ENCODE results near the gene SRRM3.
"Not testable (repeated sequence)": the region's sequence is repeated elsewhere in the genome, so short reads cannot be mapped to it uniquely, and the experiment has no call there.

SRRM3 gene

GRCh38 chr7:76220185-76221057 lies 18.7 kb downstream of the SRRM3 start:
- Histone ChIP-seq H3K4me3 (ENCODE audit: low read depth, low read length) (no peak overlapping the region), H3K9ac (ENCODE audit: low read depth, low read length) (no peak overlapping the region), H3K4me1 (ENCODE audit: control insufficient read depth, insufficient read depth, low read length) (peaks cover 33% of the 10 kb centered on the region), H3K9me3 (ENCODE audit: control insufficient read depth, insufficient read depth, low read length) (no peaks in the 10 kb centered on the region), H3K27ac (ENCODE audit: low read depth, low read length) (no peak overlapping the region), H3K27me3 (ENCODE audit: control insufficient read depth, insufficient read depth, low read length) (no peaks in the 10 kb centered on the region), H3K36me3 (ENCODE audit: control insufficient read depth, insufficient read depth, low read length) (no peaks in the 10 kb centered on the region)

- no peaks in the 10 kb centered on the region for H3K36me3 ChIP-seq (ENCODE audit: control insufficient read depth, insufficient read depth, low read length)
- H3K27me3 ChIP-seq (ENCODE audit: control insufficient read depth, insufficient read depth, low read length) = no peaks in the 10 kb centered on the region
- no peak overlapping the region for H3K4me3 ChIP-seq (ENCODE audit: low read depth, low read length)
- peaks cover 33% of the 10 kb centered on the region for H3K4me1 ChIP-seq (ENCODE audit: control insufficient read depth, insufficient read depth, low read length)
- H3K9me3 ChIP-seq (ENCODE audit: control insufficient read depth, insufficient read depth, low read length) = no peaks in the 10 kb centered on the region
- no peak overlapping the region for H3K9ac ChIP-seq (ENCODE audit: low read depth, low read length)
- no peak overlapping the region for H3K27ac ChIP-seq (ENCODE audit: low read depth, low read length)
Measured at GRCh38 chr7:76222333-76222732, 20.6 kb downstream of the SRRM3 start.

DNA sequence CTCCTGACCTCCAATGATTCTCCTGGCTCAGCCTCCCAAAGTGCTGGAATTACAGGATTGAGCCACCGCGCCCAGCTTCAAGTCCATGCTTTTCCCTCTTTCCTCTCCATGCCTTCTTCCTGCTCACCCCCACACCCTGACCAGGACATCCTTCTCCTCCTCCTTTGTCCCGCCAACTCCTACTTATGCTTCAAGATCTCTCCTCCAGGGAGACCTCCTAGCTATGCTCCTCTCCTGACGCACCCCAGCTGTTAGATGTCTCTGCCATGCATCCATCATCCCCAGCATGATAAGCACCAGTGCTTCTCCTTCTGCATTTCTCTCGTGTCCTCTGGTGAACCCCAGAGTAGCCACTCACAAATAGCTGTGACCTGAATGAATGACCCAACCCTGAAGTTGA lies 21.1 kb downstream of the SRRM3 start:
- Histone ChIP-seq H3K36me3 (ENCODE audit: control insufficient read depth, insufficient read depth, low read length) (no peaks in the 10 kb centered on the region), H3K4me1 (ENCODE audit: control insufficient read depth, insufficient read depth, low read length) (peaks cover 28% of the 10 kb centered on the region), H3K4me3 (ENCODE audit: low read depth, low read length) (no peak overlapping the region), H3K9ac (ENCODE audit: low read depth, low read length) (no peak overlapping the region), H3K27me3 (ENCODE audit: control insufficient read depth, insufficient read depth, low read length) (no peaks in the 10 kb centered on the region), H3K9me3 (ENCODE audit: control insufficient read depth, insufficient read depth, low read length) (no peaks in the 10 kb centered on the region), H3K27ac (ENCODE audit: low read depth, low read length) (no peak overlapping the region)

DNA sequence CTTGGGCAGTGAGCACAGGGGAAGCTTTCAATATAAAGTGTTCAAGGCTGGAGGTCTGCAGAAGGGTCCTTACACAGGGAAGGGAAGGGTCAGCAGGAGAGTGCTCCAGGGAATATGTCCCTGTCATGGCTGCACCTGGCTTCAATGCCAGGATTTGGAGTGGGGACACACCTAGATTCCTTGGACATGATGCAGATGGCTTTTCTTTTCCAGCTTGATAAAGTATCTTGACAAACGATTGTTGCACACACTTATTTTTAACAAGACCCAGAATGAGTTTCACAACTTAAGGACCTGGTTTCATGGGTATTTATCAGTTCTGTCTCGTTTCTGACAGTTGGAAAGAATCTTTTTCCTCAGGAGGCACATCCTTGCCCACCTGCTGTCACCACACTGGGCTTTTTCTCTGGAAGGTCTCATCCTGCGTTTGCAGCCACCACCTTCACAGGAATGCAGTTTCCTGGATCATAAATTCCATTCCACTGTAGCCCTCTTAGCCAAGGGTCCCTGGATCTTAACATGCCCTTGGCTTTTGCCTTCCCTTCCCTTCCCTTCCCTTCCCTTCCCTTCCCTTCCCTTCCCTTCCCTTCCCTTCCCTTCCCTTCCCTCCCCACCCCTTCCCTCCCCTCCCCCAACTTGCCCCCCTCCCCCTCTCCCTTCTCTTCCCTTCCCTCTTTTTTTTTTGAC lies 21.7 kb downstream of the SRRM3 start:
- Histone ChIP-seq H3K9ac (ENCODE audit: low read depth, low read length) (no peak overlapping the region), H3K27ac (ENCODE audit: low read depth, low read length) (no peak overlapping the region), H3K4me1 (ENCODE audit: control insufficient read depth, insufficient read depth, low read length) (peaks cover 22% of the 10 kb centered on the region), H3K9me3 (ENCODE audit: control insufficient read depth, insufficient read depth, low read length) (no peaks in the 10 kb centered on the region), H3K4me3 (ENCODE audit: low read depth, low read length) (no peak overlapping the region), H3K27me3 (ENCODE audit: control insufficient read depth, insufficient read depth, low read length) (no peaks in the 10 kb centered on the region), H3K36me3 (ENCODE audit: control insufficient read depth, insufficient read depth, low read length) (no peaks in the 10 kb centered on the region)

DNA sequence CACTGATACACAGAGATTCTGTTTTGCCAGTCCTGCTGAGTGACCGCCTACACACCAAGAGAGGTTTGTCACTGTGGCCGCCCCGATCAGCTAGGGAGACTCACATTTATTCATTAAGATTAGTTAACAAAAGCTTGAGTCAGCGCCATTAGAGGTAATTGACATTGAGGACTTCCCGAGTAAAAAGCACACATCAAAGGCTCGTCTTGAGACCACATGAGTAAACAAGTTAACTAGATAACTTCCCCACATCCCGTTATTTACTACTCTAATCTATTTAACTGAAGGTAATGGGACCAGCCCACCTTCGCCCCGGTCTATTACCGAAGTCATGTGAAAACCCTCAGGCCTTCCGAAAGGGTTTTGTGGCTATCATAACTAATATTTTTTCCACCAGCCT lies 23.0 kb downstream of the SRRM3 start:
- no peaks in the 10 kb centered on the region for H3K9me3 ChIP-seq (ENCODE audit: control insufficient read depth, insufficient read depth, low read length)
- H3K9ac ChIP-seq (ENCODE audit: low read depth, low read length) = no peak overlapping the region
- H3K4me3 ChIP-seq (ENCODE audit: low read depth, low read length) = no peak overlapping the region
- H3K27ac ChIP-seq (ENCODE audit: low read depth, low read length) = no peak overlapping the region
- peaks cover 21% of the 10 kb centered on the region for H3K4me1 ChIP-seq (ENCODE audit: control insufficient read depth, insufficient read depth, low read length)
- no peaks in the 10 kb centered on the region for H3K27me3 ChIP-seq (ENCODE audit: control insufficient read depth, insufficient read depth, low read length)
- no peaks in the 10 kb centered on the region for H3K36me3 ChIP-seq (ENCODE audit: control insufficient read depth, insufficient read depth, low read length)

DNA sequence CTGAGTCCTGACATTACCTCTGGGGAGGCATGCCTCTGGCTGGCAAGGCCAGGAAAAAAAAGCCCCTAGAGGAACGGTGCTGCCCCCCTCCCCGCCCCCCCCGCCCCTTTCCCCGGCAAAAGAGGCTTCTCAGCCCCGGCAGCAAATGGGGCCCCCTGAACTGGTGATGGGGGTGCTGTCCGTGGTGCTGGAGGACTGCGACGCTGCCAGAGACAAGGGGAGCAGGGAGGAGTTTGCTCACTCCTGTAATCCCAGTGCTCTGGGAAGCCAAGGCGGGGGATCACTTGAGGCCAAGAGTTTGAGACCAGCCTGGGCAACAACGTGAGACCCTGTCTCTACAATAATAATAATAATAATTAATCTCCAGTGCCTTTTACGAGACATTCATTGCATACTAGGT lies 23.7 kb downstream of the SRRM3 start:
- no peaks in the 10 kb centered on the region for H3K9me3 ChIP-seq (ENCODE audit: control insufficient read depth, insufficient read depth, low read length)
- no peak overlapping the region for H3K4me3 ChIP-seq (ENCODE audit: low read depth, low read length)
- H3K4me1 ChIP-seq (ENCODE audit: control insufficient read depth, insufficient read depth, low read length) = peaks cover 15% of the 10 kb centered on the region
- H3K27ac ChIP-seq (ENCODE audit: low read depth, low read length) = no peak overlapping the region
- no peak overlapping the region for H3K9ac ChIP-seq (ENCODE audit: low read depth, low read length)
- no peaks in the 10 kb centered on the region for H3K36me3 ChIP-seq (ENCODE audit: control insufficient read depth, insufficient read depth, low read length)
- no peaks in the 10 kb centered on the region for H3K27me3 ChIP-seq (ENCODE audit: control insufficient read depth, insufficient read depth, low read length)

- no peaks in the 10 kb centered on the region for H3K27me3 ChIP-seq (ENCODE audit: control insufficient read depth, insufficient read depth, low read length)
- H3K4me1 ChIP-seq (ENCODE audit: control insufficient read depth, insufficient read depth, low read length) = peaks cover 14% of the 10 kb centered on the region
- H3K27ac ChIP-seq (ENCODE audit: low read depth, low read length) = no peak overlapping the region
- no peak overlapping the region for H3K9ac ChIP-seq (ENCODE audit: low read depth, low read length)
- no peaks in the 10 kb centered on the region for H3K9me3 ChIP-seq (ENCODE audit: control insufficient read depth, insufficient read depth, low read length)
- no peak overlapping the region for H3K4me3 ChIP-seq (ENCODE audit: low read depth, low read length)
- H3K36me3 ChIP-seq (ENCODE audit: control insufficient read depth, insufficient read depth, low read length) = no peaks in the 10 kb centered on the region
Measured at GRCh38 chr7:76225951-76226350, 24.3 kb downstream of the SRRM3 start.

GRCh38 chr7:76226878-76227423 lies 25.3 kb downstream of the SRRM3 start:
- not testable (repeated sequence) for H3K27me3 ChIP-seq (ENCODE audit: control insufficient read depth, insufficient read depth, low read length); H3K27ac ChIP-seq (ENCODE audit: low read depth, low read length); H3K9ac ChIP-seq (ENCODE audit: low read depth, low read length); H3K36me3 ChIP-seq (ENCODE audit: control insufficient read depth, insufficient read depth, low read length); H3K4me3 ChIP-seq (ENCODE audit: low read depth, low read length); H3K9me3 ChIP-seq (ENCODE audit: control insufficient read depth, insufficient read depth, low read length)
- H3K4me1 ChIP-seq (ENCODE audit: control insufficient read depth, insufficient read depth, low read length) = peaks cover 23% of the 10 kb centered on the region

DNA sequence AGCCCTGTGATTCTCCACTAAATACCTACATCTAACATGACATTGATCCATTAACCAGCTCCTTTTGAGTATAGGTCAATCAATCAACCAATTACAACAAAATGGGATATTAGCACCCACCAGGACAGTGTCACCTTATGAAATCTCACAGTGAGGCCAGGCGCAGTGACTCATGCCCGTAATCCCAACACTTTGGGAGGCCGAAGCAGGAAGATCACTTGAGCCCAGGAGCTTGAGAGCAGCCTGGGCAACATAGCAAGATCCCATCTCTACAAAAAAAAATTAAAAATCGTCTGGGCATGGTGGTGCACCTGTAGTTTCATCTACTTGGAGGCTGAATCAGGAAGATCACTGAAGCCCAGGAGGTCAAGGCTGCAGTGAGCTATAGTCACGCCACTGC lies 28.5 kb downstream of the SRRM3 start:
- no peak overlapping the region for H3K4me3 ChIP-seq (ENCODE audit: low read depth, low read length)
- H3K4me1 ChIP-seq (ENCODE audit: control insufficient read depth, insufficient read depth, low read length) = peaks cover 21% of the 10 kb centered on the region
- no peaks in the 10 kb centered on the region for H3K27me3 ChIP-seq (ENCODE audit: control insufficient read depth, insufficient read depth, low read length)
- H3K9ac ChIP-seq (ENCODE audit: low read depth, low read length) = no peak overlapping the region
- H3K9me3 ChIP-seq (ENCODE audit: control insufficient read depth, insufficient read depth, low read length) = no peaks in the 10 kb centered on the region
- H3K27ac ChIP-seq (ENCODE audit: low read depth, low read length) = no peak overlapping the region
- H3K36me3 ChIP-seq (ENCODE audit: control insufficient read depth, insufficient read depth, low read length) = no peaks in the 10 kb centered on the region

GRCh38 chr7:76231071-76231470 lies 29.4 kb downstream of the SRRM3 start:
- Histone ChIP-seq H3K4me3 (ENCODE audit: low read depth, low read length) (no peak overlapping the region), H3K9ac (ENCODE audit: low read depth, low read length) (no peak overlapping the region), H3K9me3 (ENCODE audit: control insufficient read depth, insufficient read depth, low read length) (no peaks in the 10 kb centered on the region), H3K27ac (ENCODE audit: low read depth, low read length) (peak overlapping the region; percentile 65), H3K27me3 (ENCODE audit: control insufficient read depth, insufficient read depth, low read length) (no peaks in the 10 kb centered on the region), H3K36me3 (ENCODE audit: control insufficient read depth, insufficient read depth, low read length) (no peaks in the 10 kb centered on the region), H3K4me1 (ENCODE audit: control insufficient read depth, insufficient read depth, low read length) (peaks cover 23% of the 10 kb centered on the region)

DNA sequence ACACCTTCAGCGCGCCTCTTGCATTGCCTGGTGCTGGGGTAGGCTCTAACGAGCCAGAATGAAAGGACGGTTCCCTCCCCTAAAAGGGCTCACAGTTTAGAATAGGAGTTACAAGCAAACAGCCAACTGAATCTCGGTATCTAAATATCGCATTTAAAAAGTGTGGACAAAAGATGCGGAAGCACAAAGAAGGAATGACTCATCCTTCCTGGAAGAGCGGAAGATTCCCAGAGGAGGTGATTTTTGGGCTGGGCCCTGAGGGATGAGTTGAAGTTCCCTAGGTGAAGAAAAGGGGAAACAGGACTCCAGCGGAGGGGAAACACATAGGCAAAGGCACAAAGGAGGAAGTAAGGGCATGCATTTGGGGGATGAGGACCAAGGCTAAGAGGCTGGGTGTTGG lies 29.9 kb downstream of the SRRM3 start:
- Histone ChIP-seq H3K9ac (ENCODE audit: low read depth, low read length) (no peak overlapping the region), H3K27ac (ENCODE audit: low read depth, low read length) (peak overlapping the region; percentile 65), H3K36me3 (ENCODE audit: control insufficient read depth, insufficient read depth, low read length) (no peaks in the 10 kb centered on the region), H3K4me3 (ENCODE audit: low read depth, low read length) (no peak overlapping the region), H3K4me1 (ENCODE audit: control insufficient read depth, insufficient read depth, low read length) (peaks cover 23% of the 10 kb centered on the region), H3K9me3 (ENCODE audit: control insufficient read depth, insufficient read depth, low read length) (no peaks in the 10 kb centered on the region), H3K27me3 (ENCODE audit: control insufficient read depth, insufficient read depth, low read length) (no peaks in the 10 kb centered on the region)
